AG09319 (cell line): ENCODE data around the gene HAUS2.
"Not testable (repeated sequence)": the region's sequence is repeated elsewhere in the genome, so short reads cannot be mapped to it uniquely, and the experiment has no call there.

Experiments used
- DNase-seq: peaks from one replicate; pipeline ENCODE4 v3.0.0-alpha.2; 2010; ENCODE audit warnings: low read depth; ENCODE audit errors: extremely low read depth
- CTCF ChIP-seq: IDR thresholded peaks from 2 replicates; pipeline ENCODE4 v1.5.1; 2011; ENCODE audit warnings: low read depth, mild to moderate bottlenecking, inconsistent platforms, low read length, moderate library complexity

Gene HAUS2

GRCh38 chr15:42590619-42591237 is 42.1 kb downstream of the HAUS2 start:
- no peak for DNase-seq
- no peak for TF ChIP-seq CTCF

- peak; percentile 17 for TF ChIP-seq CTCF
- DNase-seq, result no peak
These were observed 42.7 kb downstream of the HAUS2 start for GRCh38 chr15:42591238-42591934.

- TF ChIP-seq CTCF, result no peak
- no peak for DNase-seq
These were observed 44.1 kb downstream of the HAUS2 start for GRCh38 chr15:42592716-42593115.

GRCh38 chr15:42593143-42593542 is 44.5 kb downstream of the HAUS2 start:
- no peak for TF ChIP-seq CTCF
- DNase-seq, result no peak

- no peak for TF ChIP-seq CTCF
- DNase-seq, result no peak
These were observed 45.5 kb downstream of the HAUS2 start for GRCh38 chr15:42594095-42594494.

- TF ChIP-seq CTCF, result no peak
- no peak for DNase-seq
These were observed 47.1 kb downstream of the HAUS2 start for GRCh38 chr15:42595626-42596240.

- not testable (repeated sequence) for DNase-seq
These were observed 52.7 kb downstream of the HAUS2 start for GRCh38 chr15:42601316-42601715.
